HepG2 (cell line): ENCODE results near the gene GPR148. TPM values are rescaled to one million over a fixed set of nuclear protein-coding genes. Genes with fewer than 3 reads are reported as not detected.
A peak's percentile ranks its signal among the peaks of the same experiment; 100 is the strongest.

Source experiments
- ATAC-seq: fragments of 200-7000 bp; cut with Tn5 transposase; 3 replicates; pipeline ENCODE4 v1.9.1; 2020; ENCODE audit warnings: mild to moderate bottlenecking, moderate library complexity
- BruUV-seq: library from RNA; stranded (reverse); fragments of 400-500 nt; replicated peaks from 2 replicates; lab custom pipeline; 2021; lab: Mats Ljungman, UMichigan
- CTCF ChIA-PET: fragments of 300-600 bp; formaldehyde crosslinking; extraction: SDS; loops from one replicate; lab custom pipeline; 2021; ENCODE audit warnings: low total read pairs, inconsistent platforms, low intra/inter-chr PET ratio; lab: Yijun Ruan, JAX
- POLR2A ChIA-PET: fragments of 350-600 bp; sonication (Branson Sonifier 250); formaldehyde crosslinking; loops from one replicate; lab custom pipeline; 2020; ENCODE audit warnings: antibody characterized with exemption, inconsistent platforms; lab: Yijun Ruan, JAX
- DNase-seq: peaks from one replicate; pipeline ENCODE4 v3.0.0-alpha.2; 2015; ENCODE audit warnings: low spot score
- FAIRE-seq: peaks from 3 replicates; lab custom pipeline; 2011; peaks lifted over from hg19 to GRCh38; lab: Jason Lieb, UNC
- H2AFZ ChIP-seq: one replicate; pipeline ENCODE4 v1.6.1; 2011; ENCODE audit warnings: low read length, inconsistent platforms
- H3K27ac ChIP-seq: fragments of 300-600 bp; 3 replicates; pipeline ENCODE4 v1.8.0; 2011; ENCODE audit warnings: mixed run types, mild to moderate bottlenecking, mixed read lengths, low read length, inconsistent platforms; ENCODE audit not compliant: insufficient read depth; ENCODE audit errors: extremely low read length
- H3K27me3 ChIP-seq, 2 experiments: fragments of 200-600 bp in 1 of 2; 2 replicates in 1 of 2; 3 replicates in 1 of 2; pipeline versions ENCODE4 v1.6.0 to v1.8.0; 2011; ENCODE audit warnings: low read length in 2 of 2, mild to moderate bottlenecking in 2 of 2, moderate library complexity in 2 of 2, inconsistent platforms in 1 of 2; ENCODE audit not compliant: insufficient read depth in 2 of 2, control insufficient read depth in 1 of 2
- H3K36me3 ChIP-seq, 2 experiments: fragments of 200-600 bp in 1 of 2; replicated peaks in 1 of 2; 2 replicates in 1 of 2; 3 replicates in 1 of 2; pipeline versions ENCODE4 v1.5.1 to v1.8.0; 2011; ENCODE audit warnings: low read length in 2 of 2, inconsistent platforms in 1 of 2; ENCODE audit not compliant: insufficient read depth in 2 of 2, control insufficient read depth in 1 of 2
- H3K4me1 ChIP-seq: 2 replicates; pipeline ENCODE4 v1.5.1; 2012; ENCODE audit warnings: low read length, inconsistent platforms; ENCODE audit not compliant: insufficient read depth
- H3K4me2 ChIP-seq: 2 replicates; pipeline ENCODE4 v1.6.0; 2011; ENCODE audit warnings: low read depth, low read length, inconsistent platforms
- H3K4me3 ChIP-seq, 3 experiments: fragments of 200-600 bp in 1 of 3; sonication (generic), shearing (Covaris generic) in 1 of 3; replicated peaks in 1 of 3; 2 replicates each; pipeline ENCODE4 v1.5.1; 2011 to 2016; ENCODE audit warnings: low read length in 3 of 3, inconsistent platforms in 2 of 3, low read depth in 2 of 3, mild to moderate bottlenecking in 2 of 3, control low read depth in 1 of 3, mixed read lengths in 1 of 3; ENCODE audit not compliant: insufficient read depth in 1 of 3
- H3K79me2 ChIP-seq: one replicate; pipeline ENCODE4 v1.6.1; 2011; ENCODE audit warnings: low read length, inconsistent platforms; ENCODE audit not compliant: insufficient read depth
- H3K9ac ChIP-seq: 2 replicates; pipeline ENCODE4 v1.6.0; 2011; ENCODE audit warnings: mild to moderate bottlenecking, low read depth, low read length, inconsistent platforms; ENCODE audit not compliant: insufficient read depth
- H3K9me3 ChIP-seq: 2 replicates; pipeline ENCODE4 v1.5.1; 2012; ENCODE audit warnings: mild to moderate bottlenecking, low read length
- H4K20me1 ChIP-seq: 2 replicates; pipeline ENCODE4 v1.6.0; 2011; ENCODE audit warnings: inconsistent platforms, mild to moderate bottlenecking, low read length, moderate library complexity; ENCODE audit not compliant: insufficient read depth
- ARHGAP35 ChIP-seq: sonication (generic); formaldehyde crosslinking; IDR thresholded peaks from 2 replicates; pipeline ENCODE4 v1.9.0; 2022; ENCODE audit warnings: mild to moderate bottlenecking, inconsistent platforms, moderate library complexity, missing genetic modification reagents, borderline replicate concordance
- HOXA3 ChIP-seq: sonication (generic); formaldehyde crosslinking; IDR thresholded peaks from 2 replicates; pipeline ENCODE4 v1.5.0; 2020; ENCODE audit warnings: missing genetic modification reagents
- MIXL1 ChIP-seq: IDR thresholded peaks from 2 replicates; pipeline ENCODE4 v1.6.1; 2016
- RFX1 ChIP-seq: fragments of 450-650 bp; IDR thresholded peaks from 2 replicates; pipeline ENCODE4 v1.6.1; 2017
- SNRNP70 ChIP-seq: fragments of 200-400 bp; formaldehyde crosslinking; IDR thresholded peaks from 2 replicates; pipeline ENCODE4 v1.6.1; 2017; ENCODE audit warnings: mild to moderate bottlenecking, low read depth, low read length, moderate library complexity
- TAF1 ChIP-seq: sonication (generic); formaldehyde crosslinking; IDR thresholded peaks from 2 replicates; pipeline ENCODE4 v1.4.0; 2020; ENCODE audit warnings: missing genetic modification reagents
- ZNF136 ChIP-seq: sonication (generic); formaldehyde crosslinking; IDR thresholded peaks from 2 replicates; pipeline ENCODE4 v1.8.1; 2022; ENCODE audit warnings: low read depth, mild to moderate bottlenecking, moderate library complexity, missing genetic modification reagents
- ZNF230 ChIP-seq: sonication (generic); formaldehyde crosslinking; IDR thresholded peaks from 2 replicates; pipeline ENCODE4 v1.4.0; 2020; ENCODE audit warnings: mild to moderate bottlenecking, missing genetic modification reagents
- WGBS: methylation state at CpG from one replicate; pipeline ENCODE4 v1.1.6; 2017; ENCODE audit warnings: low lambda C conversion rate; 5-methylcytosine and 5-hydroxymethylcytosine counted together
- in situ Hi-C: cut with HindIII; loops from 2 replicates; pipeline ENCODE4 v1.10.0; 2017; ENCODE audit warnings: low pct_unique_long_range_greater_than_20kb; ENCODE audit not compliant: extremely low pct_ligation_motif_present
- intact Hi-C: fragments of 100-400 bp; cut with micrococcal nuclease; formaldehyde crosslinking; loops from one replicate; pipeline ENCODE4 v1.10.0; 2022; ENCODE audit not compliant: unreplicated experiment
- polyA plus RNA-seq, 8 experiments: library from polyadenylated mRNA; depleted of rRNA in 3 of 8; stranded (reverse) in 7 of 8; unstranded in 1 of 8; fragments of >200 nt; fragmentation: Illumina TruSeq in 4 of 8; extraction: Trizol in 4 of 8; gene quantifications; 2 replicates each; pipeline versions ENCODE4 v1.2.1 to v1.2.3, GENCODE V29; 2011 to 2016; ENCODE audit warnings: low read depth in 4 of 8, missing spikeins in 1 of 8, mixed read lengths in 1 of 8; ENCODE audit not compliant: insufficient read depth in 1 of 8
- total RNA-seq, 5 experiments: library from RNA; depleted of rRNA; stranded (reverse); fragments of >200 nt; fragmentation: Illumina TruSeq; extraction: Trizol; gene quantifications; 2 replicates each; pipeline ENCODE4 v1.2.3, GENCODE V29; 2016; ENCODE audit warnings: low read depth in 1 of 5
- TF ChIP-seq, protein P1 (sequence below): sonication (generic); formaldehyde crosslinking; IDR thresholded peaks from 2 replicates; pipeline ENCODE4 v1.5.0; 2020; ENCODE audit warnings: missing genetic modification reagents
- TF ChIP-seq, protein P2 (sequence below): sonication (generic); formaldehyde crosslinking; IDR thresholded peaks from 2 replicates; pipeline ENCODE4 v1.8.0; 2022; ENCODE audit warnings: missing genetic modification reagents, mild to moderate bottlenecking, borderline replicate concordance
- TF ChIP-seq, protein P3 (sequence below), 2 experiments: sonication (generic) in 1 of 2; formaldehyde crosslinking in 1 of 2; IDR thresholded peaks; 2 replicates each; pipeline versions ENCODE4 v1.6.1 to v1.9.0; 2014 to 2022; ENCODE audit warnings: antibody characterized with exemption in 1 of 2, borderline replicate concordance in 1 of 2, inconsistent platforms in 1 of 2, low read depth in 1 of 2, missing genetic modification reagents in 1 of 2
- TF ChIP-seq, protein P4 (sequence below): sonication (generic); formaldehyde crosslinking; IDR thresholded peaks from 2 replicates; pipeline ENCODE4 v1.5.1; 2020; ENCODE audit warnings: mild to moderate bottlenecking, missing genetic modification reagents, moderate library complexity

GPR148 gene
- total and polyA plus RNA-seq, 2 of the 13 experiments (the other 11 are each of a cell fraction or from before 2014, with no cell fraction given), result not detected

DNA sequence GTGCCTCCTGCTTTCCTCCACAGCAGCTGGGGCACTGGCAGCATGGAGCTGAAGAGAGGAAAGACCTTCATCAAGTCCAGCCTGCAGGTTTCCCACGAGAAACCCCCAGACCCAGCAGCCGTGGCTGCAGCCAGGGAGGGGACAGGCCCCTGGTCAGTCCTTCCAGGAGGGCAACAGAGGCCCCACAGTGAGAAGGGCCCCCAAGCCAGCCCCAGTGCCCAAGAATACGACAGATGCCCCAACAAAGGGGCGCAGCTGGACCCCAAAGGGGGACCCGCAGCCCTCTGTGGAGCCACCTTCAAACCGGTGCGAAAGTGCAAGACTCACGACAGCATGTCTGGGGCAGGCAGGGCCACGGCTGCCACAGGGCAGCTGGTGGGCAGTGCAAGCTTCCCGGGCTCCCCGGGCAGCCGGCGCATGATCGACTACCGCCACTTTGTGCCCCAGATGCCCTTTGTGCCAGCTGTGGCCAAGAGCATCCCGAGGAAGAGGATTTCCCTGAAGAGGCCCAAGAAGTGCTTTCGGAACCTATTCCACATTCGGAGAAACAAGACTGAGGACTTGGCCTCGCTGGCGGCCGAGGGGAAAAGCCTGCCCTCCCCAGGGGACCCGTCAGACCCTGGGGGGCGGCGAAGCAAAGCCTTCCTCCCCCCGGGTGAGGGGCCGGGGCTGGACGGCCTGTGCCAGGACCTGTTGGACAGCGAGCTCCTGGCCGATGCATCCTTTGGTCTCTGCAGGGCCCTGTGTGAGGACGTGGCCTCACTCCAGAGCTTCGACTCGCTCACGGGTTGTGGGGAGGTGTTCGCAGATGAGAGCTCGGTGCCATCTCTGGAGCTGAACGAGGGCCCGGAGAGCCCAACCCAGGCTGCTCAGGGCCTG is 33.4 kb downstream of the GPR148 start:
- no peak overlapping the region for H3K9ac ChIP-seq
- intact Hi-C loops (no loop called here), in situ Hi-C loops (no loop called here)
- no peak for FAIRE-seq
- no TSS peak for BruUV-seq
- H2AFZ ChIP-seq, result no peak overlapping the region
- no peak overlapping the region for H3K4me3 ChIP-seq
- H4K20me1 ChIP-seq, result no peaks in the 10 kb centered on the region; the same call in 1 of the 2 replicates
- peaks cover 6 to 40% of the 10 kb centered on the region in 2 experiments; a peak in 4 of 5 replicates for H3K27me3 ChIP-seq
- H3K4me2 ChIP-seq, result no peak overlapping the region
- ChIA-PET POLR2A (no interaction called here), CTCF (no interaction called here)
- H3K9me3 ChIP-seq, result no peaks in the 10 kb centered on the region
- 22% methylated on average over 13 of the region's 37 CpGs for WGBS
- H3K79me2 ChIP-seq, result no peaks in the 10 kb centered on the region
- no peak overlapping the region for H3K27ac ChIP-seq
- ATAC-seq, result peak; percentile 11; the same call in 1 of the 3 replicates
- H3K36me3 ChIP-seq, result no peaks in the 10 kb centered on the region
- DNase-seq, result no peak
- no peaks in the 10 kb centered on the region for H3K4me1 ChIP-seq
- TF ChIP-seq ARHGAP35 (CRISPR knock-in tag) (no peak), ZNF230 (no peak), TAF1 (CRISPR knock-in tag) (no peak), SNRNP70 (no peak), MIXL1 (CRISPR knock-in tag) (no peak), ZNF136 (CRISPR knock-in tag) (no peak), RFX1 (no peak), HOXA3 (no peak)
- TF ChIP-seq, protein P1, sequence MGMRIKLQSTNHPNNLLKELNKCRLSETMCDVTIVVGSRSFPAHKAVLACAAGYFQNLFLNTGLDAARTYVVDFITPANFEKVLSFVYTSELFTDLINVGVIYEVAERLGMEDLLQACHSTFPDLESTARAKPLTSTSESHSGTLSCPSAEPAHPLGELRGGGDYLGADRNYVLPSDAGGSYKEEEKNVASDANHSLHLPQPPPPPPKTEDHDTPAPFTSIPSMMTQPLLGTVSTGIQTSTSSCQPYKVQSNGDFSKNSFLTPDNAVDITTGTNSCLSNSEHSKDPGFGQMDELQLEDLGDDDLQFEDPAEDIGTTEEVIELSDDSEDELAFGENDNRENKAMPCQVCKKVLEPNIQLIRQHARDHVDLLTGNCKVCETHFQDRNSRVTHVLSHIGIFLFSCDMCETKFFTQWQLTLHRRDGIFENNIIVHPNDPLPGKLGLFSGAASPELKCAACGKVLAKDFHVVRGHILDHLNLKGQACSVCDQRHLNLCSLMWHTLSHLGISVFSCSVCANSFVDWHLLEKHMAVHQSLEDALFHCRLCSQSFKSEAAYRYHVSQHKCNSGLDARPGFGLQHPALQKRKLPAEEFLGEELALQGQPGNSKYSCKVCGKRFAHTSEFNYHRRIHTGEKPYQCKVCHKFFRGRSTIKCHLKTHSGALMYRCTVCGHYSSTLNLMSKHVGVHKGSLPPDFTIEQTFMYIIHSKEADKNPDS, result no peak
- TF ChIP-seq, protein P2, sequence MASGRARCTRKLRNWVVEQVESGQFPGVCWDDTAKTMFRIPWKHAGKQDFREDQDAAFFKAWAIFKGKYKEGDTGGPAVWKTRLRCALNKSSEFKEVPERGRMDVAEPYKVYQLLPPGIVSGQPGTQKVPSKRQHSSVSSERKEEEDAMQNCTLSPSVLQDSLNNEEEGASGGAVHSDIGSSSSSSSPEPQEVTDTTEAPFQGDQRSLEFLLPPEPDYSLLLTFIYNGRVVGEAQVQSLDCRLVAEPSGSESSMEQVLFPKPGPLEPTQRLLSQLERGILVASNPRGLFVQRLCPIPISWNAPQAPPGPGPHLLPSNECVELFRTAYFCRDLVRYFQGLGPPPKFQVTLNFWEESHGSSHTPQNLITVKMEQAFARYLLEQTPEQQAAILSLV, result no peak
- TF ChIP-seq, protein P3, sequence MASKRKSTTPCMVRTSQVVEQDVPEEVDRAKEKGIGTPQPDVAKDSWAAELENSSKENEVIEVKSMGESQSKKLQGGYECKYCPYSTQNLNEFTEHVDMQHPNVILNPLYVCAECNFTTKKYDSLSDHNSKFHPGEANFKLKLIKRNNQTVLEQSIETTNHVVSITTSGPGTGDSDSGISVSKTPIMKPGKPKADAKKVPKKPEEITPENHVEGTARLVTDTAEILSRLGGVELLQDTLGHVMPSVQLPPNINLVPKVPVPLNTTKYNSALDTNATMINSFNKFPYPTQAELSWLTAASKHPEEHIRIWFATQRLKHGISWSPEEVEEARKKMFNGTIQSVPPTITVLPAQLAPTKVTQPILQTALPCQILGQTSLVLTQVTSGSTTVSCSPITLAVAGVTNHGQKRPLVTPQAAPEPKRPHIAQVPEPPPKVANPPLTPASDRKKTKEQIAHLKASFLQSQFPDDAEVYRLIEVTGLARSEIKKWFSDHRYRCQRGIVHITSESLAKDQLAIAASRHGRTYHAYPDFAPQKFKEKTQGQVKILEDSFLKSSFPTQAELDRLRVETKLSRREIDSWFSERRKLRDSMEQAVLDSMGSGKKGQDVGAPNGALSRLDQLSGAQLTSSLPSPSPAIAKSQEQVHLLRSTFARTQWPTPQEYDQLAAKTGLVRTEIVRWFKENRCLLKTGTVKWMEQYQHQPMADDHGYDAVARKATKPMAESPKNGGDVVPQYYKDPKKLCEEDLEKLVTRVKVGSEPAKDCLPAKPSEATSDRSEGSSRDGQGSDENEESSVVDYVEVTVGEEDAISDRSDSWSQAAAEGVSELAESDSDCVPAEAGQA (IDR thresholded peaks at IDR 0.05; ENCODE audit: low read depth), result no peak
- TF ChIP-seq, protein P3 (CRISPR knock-in tag; IDR thresholded peaks at IDR 0.05; ENCODE audit: borderline replicate concordance), result no peak
- TF ChIP-seq, protein P4, sequence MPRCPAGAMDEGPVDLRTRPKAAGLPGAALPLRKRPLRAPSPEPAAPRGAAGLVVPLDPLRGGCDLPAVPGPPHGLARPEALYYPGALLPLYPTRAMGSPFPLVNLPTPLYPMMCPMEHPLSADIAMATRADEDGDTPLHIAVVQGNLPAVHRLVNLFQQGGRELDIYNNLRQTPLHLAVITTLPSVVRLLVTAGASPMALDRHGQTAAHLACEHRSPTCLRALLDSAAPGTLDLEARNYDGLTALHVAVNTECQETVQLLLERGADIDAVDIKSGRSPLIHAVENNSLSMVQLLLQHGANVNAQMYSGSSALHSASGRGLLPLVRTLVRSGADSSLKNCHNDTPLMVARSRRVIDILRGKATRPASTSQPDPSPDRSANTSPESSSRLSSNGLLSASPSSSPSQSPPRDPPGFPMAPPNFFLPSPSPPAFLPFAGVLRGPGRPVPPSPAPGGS, result no peak
